Measurements from ENCODE around the gene STX7. TPM values are rescaled to one million over a fixed set of nuclear protein-coding genes. Genes with fewer than 3 reads are reported as not detected.

STX7 gene
- total and polyA plus RNA-seq, 11 donors = 6.7 to 78.8 (median 51.3) TPM

- H3K4me1 ChIP-seq = peaks cover 0 to 88% (median 18%) of the 10 kb centered on the region in 12 donors
- no peaks in the 10 kb centered on the region for H3K27me3 ChIP-seq
- TF ChIP-seq POLR2A (IDR thresholded peaks at IDR 0.05) (no peak), CTCF (IDR thresholded peaks at IDR 0.05) (no peak)
- peak overlapping the region in 1 of 12 donors; percentile 54 for H3K27ac ChIP-seq
- 70 to 84% (median 72%) methylated on average over 2 of the region's 2 CpGs for WGBS, 4 donors
- peaks cover 0 to 40% (median 31%) of the 10 kb centered on the region in 9 donors for H3K36me3 ChIP-seq
- H3K4me3 ChIP-seq = no peak overlapping the region
- no peaks in the 10 kb centered on the region for H3K9me3 ChIP-seq
- ATAC-seq = no peak
- intact Hi-C loops (cut with DNase I) = no loop called here
- no peak for DNase-seq
Observed at GRCh38 chr6:132495604-132496079, 17.3 kb downstream of the STX7 start.

- ATAC-seq (no peak), DNase-seq (no peak)
- intact Hi-C loops (cut with DNase I) = no loop called here
- WGBS, 4 donors = 89 to 95% (median 93%) methylated on average over 2 of the region's 2 CpGs
- Histone ChIP-seq H3K27me3 (no peaks in the 10 kb centered on the region), H3K36me3 (peaks cover 0 to 33% (median 24%) of the 10 kb centered on the region in 9 donors), H3K4me3 (no peak overlapping the region), H3K9me3 (no peaks in the 10 kb centered on the region), H3K27ac (no peak overlapping the region), H3K4me1 (peaks cover 0 to 88% (median 25%) of the 10 kb centered on the region in 12 donors)
- no peak for TF ChIP-seq CTCF (IDR thresholded peaks at IDR 0.05)
- no peak for TF ChIP-seq POLR2A (IDR thresholded peaks at IDR 0.05)
Observed at GRCh38 chr6:132494954-132495353, 18.0 kb downstream of the STX7 start.

- ATAC-seq (peak in 2 of 4 donors; percentile 17 to 27), DNase-seq (no peak)
- H3K4me1 ChIP-seq = peaks cover 0 to 70% (median 31%) of the 10 kb centered on the region in 12 donors
- H3K9me3 ChIP-seq = no peaks in the 10 kb centered on the region
- peak overlapping the region in 2 of 12 donors; percentile 13 to 78 for H3K27ac ChIP-seq
- no peaks in the 10 kb centered on the region for H3K27me3 ChIP-seq
- no peak overlapping the region for H3K4me3 ChIP-seq
- peaks cover 0 to 6% (median 0%) of the 10 kb centered on the region in 9 donors for H3K36me3 ChIP-seq
- WGBS, 4 donors = 78 to 88% (median 80%) methylated on average over 1 of the region's 1 CpG
- intact Hi-C loops (cut with DNase I) = no loop called here
- TF ChIP-seq POLR2A (IDR thresholded peaks at IDR 0.05) = no peak
- no peak for TF ChIP-seq CTCF (IDR thresholded peaks at IDR 0.05)
Observed at GRCh38 chr6:132491881-132492280, 21.0 kb downstream of the STX7 start.

- intact Hi-C loops (cut with DNase I) = no loop called here
- Histone ChIP-seq H3K9me3 (peaks cover 0 to 3% (median 0%) of the 10 kb centered on the region in 12 donors), H3K27ac (peak overlapping the region in 4 of 12 donors; percentile 13 to 78 (median 18)), H3K27me3 (no peaks in the 10 kb centered on the region), H3K4me3 (no peak overlapping the region), H3K4me1 (peaks cover 0 to 64% (median 31%) of the 10 kb centered on the region in 12 donors), H3K36me3 (peaks cover 0 to 6% (median 0%) of the 10 kb centered on the region in 9 donors)
- WGBS, 4 donors = 67 to 75% (median 70%) methylated on average over 5 of the region's 5 CpGs
- DNase-seq (peak in 3 of 5 donors; percentile 30 to 47 (median 43)), ATAC-seq (peak in 3 of 4 donors; percentile 38 to 70 (median 48))
- TF ChIP-seq CTCF (IDR thresholded peaks at IDR 0.05) (no peak), POLR2A (IDR thresholded peaks at IDR 0.05) (no peak)
Observed at GRCh38 chr6:132491303-132491702, 21.6 kb downstream of the STX7 start.
